KMS-11 (cell line): ENCODE data around the gene TAS1R3.

ENCODE experiments used
- H2AFZ ChIP-seq: fragments of 200-600 bp; sonication (generic); 2 replicates; pipeline ENCODE4 v1.6.1; 2016; ENCODE audit warnings: antibody characterized with exemption, mixed run types, low read depth
- H3K27ac ChIP-seq: fragments of 200-600 bp; sonication (generic); 2 replicates; pipeline ENCODE4 v1.6.1; 2016; ENCODE audit warnings: mild to moderate bottlenecking, mixed run types
- H3K27me3 ChIP-seq: fragments of 200-600 bp; sonication (generic); 2 replicates; pipeline ENCODE4 v1.6.1; 2017; ENCODE audit warnings: mild to moderate bottlenecking, low read depth, mixed run types, moderate library complexity; ENCODE audit not compliant: insufficient read depth
- H3K36me3 ChIP-seq: fragments of 200-600 bp; sonication (generic); 2 replicates; pipeline ENCODE4 v1.6.1; 2017; ENCODE audit warnings: mild to moderate bottlenecking, mixed run types; ENCODE audit not compliant: insufficient read depth
- H3K4me1 ChIP-seq: fragments of 200-600 bp; sonication (generic); 2 replicates; pipeline ENCODE4 v1.6.1; 2016; ENCODE audit warnings: mild to moderate bottlenecking, low read depth, mixed run types; ENCODE audit not compliant: poor library complexity, severe bottlenecking
- H3K4me2 ChIP-seq: fragments of 200-600 bp; sonication (generic); 2 replicates; pipeline ENCODE4 v1.7.0; 2016; ENCODE audit warnings: mild to moderate bottlenecking, mixed run types
- H3K4me3 ChIP-seq: fragments of 200-600 bp; sonication (generic); IDR thresholded peaks from 2 replicates; pipeline ENCODE4 v1.6.1; 2017; ENCODE audit warnings: low read depth, low read length, mixed read lengths; ENCODE audit not compliant: insufficient read depth
- H3K79me2 ChIP-seq: fragments of 200-600 bp; sonication (generic); 2 replicates; pipeline ENCODE4 v1.6.1; 2016; ENCODE audit warnings: low read depth, mixed run types; ENCODE audit not compliant: insufficient read depth
- H3K9ac ChIP-seq: fragments of 200-600 bp; sonication (generic); 2 replicates; pipeline ENCODE4 v1.6.1; 2016; ENCODE audit warnings: mild to moderate bottlenecking, mixed run types
- H4K20me1 ChIP-seq: fragments of 200-600 bp; sonication (generic); 2 replicates; pipeline ENCODE4 v1.6.1; 2016; ENCODE audit warnings: mild to moderate bottlenecking, mixed run types; ENCODE audit not compliant: insufficient read depth
- TF ChIP-seq, protein P1 (sequence below): fragments of 200-600 bp; sonication (generic); conservative IDR thresholded peaks from 2 replicates; pipeline ENCODE4 v1.6.1; 2017; ENCODE audit warnings: low read depth, mild to moderate bottlenecking, antibody characterized with exemption, low read length, moderate library complexity, mixed read lengths

TAS1R3 gene

GRCh38 chr1:1352786-1353388, 21.8 kb downstream of the TAS1R3 start:
- Histone ChIP-seq H3K36me3 (no peaks in the 10 kb centered on the region), H3K4me1 (peaks cover 10% of the 10 kb centered on the region), H3K27ac (no peak overlapping the region), H4K20me1 (no peaks in the 10 kb centered on the region), H3K27me3 (no peaks in the 10 kb centered on the region; the same call in 1 of the 2 replicates), H3K79me2 (no peaks in the 10 kb centered on the region; the same call in 1 of the 2 replicates), H3K9ac (no peak overlapping the region), H3K4me2 (no peak overlapping the region), H2AFZ (no peak overlapping the region), H3K4me3 (no peak overlapping the region)
- TF ChIP-seq, protein P1, sequence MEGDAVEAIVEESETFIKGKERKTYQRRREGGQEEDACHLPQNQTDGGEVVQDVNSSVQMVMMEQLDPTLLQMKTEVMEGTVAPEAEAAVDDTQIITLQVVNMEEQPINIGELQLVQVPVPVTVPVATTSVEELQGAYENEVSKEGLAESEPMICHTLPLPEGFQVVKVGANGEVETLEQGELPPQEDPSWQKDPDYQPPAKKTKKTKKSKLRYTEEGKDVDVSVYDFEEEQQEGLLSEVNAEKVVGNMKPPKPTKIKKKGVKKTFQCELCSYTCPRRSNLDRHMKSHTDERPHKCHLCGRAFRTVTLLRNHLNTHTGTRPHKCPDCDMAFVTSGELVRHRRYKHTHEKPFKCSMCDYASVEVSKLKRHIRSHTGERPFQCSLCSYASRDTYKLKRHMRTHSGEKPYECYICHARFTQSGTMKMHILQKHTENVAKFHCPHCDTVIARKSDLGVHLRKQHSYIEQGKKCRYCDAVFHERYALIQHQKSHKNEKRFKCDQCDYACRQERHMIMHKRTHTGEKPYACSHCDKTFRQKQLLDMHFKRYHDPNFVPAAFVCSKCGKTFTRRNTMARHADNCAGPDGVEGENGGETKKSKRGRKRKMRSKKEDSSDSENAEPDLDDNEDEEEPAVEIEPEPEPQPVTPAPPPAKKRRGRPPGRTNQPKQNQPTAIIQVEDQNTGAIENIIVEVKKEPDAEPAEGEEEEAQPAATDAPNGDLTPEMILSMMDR, result no peak

DNA sequence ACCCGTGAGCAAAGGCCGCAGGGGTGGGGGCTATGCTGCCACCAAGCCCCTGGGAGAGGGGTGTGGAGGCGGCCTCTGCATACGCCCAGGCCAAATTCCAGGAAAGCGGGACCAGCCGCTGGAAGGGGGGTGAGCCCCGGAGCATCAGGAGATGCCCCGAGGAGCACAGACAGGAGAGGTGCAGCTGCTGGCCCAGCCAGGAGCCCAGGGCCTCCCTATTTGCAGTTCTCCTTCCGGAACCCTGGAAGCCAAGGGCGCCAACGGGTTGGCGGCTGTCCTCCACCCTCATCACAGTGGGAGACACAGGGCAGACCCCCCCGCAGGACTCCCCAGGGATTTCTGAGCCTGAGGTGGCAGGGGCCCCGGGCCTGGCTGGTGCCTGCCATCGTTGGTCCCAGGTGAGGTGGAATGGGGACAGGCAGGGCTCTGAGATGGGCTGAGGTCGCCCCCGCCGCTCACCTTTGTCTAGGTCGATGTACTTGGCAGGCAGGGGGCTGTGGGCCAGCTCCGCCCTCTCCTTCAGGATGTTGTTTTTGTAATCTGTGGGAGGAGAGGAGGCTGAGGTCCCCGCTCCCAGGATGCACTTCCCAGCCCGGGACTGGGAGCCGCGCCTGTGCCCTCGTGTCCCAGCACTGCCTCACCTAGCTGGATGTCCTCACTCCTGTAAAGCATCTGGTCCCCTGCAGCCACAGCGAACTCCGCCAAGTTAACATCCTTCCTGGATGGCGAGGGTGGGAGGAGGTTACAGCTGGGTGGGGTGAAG, 22.5 kb downstream of the TAS1R3 start:
- no peak overlapping the region for H3K4me2 ChIP-seq
- no peak overlapping the region for H3K4me3 ChIP-seq
- TF ChIP-seq, protein P1, result no peak
- no peak overlapping the region for H3K27ac ChIP-seq
- no peaks in the 10 kb centered on the region for H3K79me2 ChIP-seq
- no peaks in the 10 kb centered on the region for H3K36me3 ChIP-seq
- H3K9ac ChIP-seq, result no peak overlapping the region
- H2AFZ ChIP-seq, result no peak overlapping the region
- H4K20me1 ChIP-seq, result no peaks in the 10 kb centered on the region
- H3K4me1 ChIP-seq, result peaks cover 9% of the 10 kb centered on the region
- no peaks in the 10 kb centered on the region; the same call in 1 of the 2 replicates for H3K27me3 ChIP-seq

- H3K4me1 ChIP-seq, result peaks cover 18% of the 10 kb centered on the region
- H3K9ac ChIP-seq, result no peak overlapping the region
- H4K20me1 ChIP-seq, result no peaks in the 10 kb centered on the region
- no peak overlapping the region for H3K4me3 ChIP-seq
- H3K79me2 ChIP-seq, result no peaks in the 10 kb centered on the region
- H2AFZ ChIP-seq, result no peak overlapping the region
- no peak overlapping the region for H3K27ac ChIP-seq
- H3K36me3 ChIP-seq, result no peaks in the 10 kb centered on the region
- TF ChIP-seq, protein P1, result no peak
- H3K4me2 ChIP-seq, result no peak overlapping the region
- no peaks in the 10 kb centered on the region; the same call in 1 of the 2 replicates for H3K27me3 ChIP-seq
These were observed 23.5 kb downstream of the TAS1R3 start for GRCh38 chr1:1354271-1355247.

- H3K27ac ChIP-seq, result no peak overlapping the region
- H3K4me1 ChIP-seq, result peaks cover 18% of the 10 kb centered on the region
- no peaks in the 10 kb centered on the region for H4K20me1 ChIP-seq
- TF ChIP-seq, protein P1, result no peak
- no peaks in the 10 kb centered on the region; the same call in 1 of the 2 replicates for H3K27me3 ChIP-seq
- H3K9ac ChIP-seq, result no peak overlapping the region
- no peaks in the 10 kb centered on the region for H3K79me2 ChIP-seq
- H2AFZ ChIP-seq, result no peak overlapping the region
- H3K36me3 ChIP-seq, result no peaks in the 10 kb centered on the region
- no peak overlapping the region for H3K4me3 ChIP-seq
- H3K4me2 ChIP-seq, result no peak overlapping the region
These were observed 24.3 kb downstream of the TAS1R3 start for GRCh38 chr1:1355416-1355815.
